ENCODE measurements around the gene ARHGAP18. TPM values are rescaled to one million over a fixed set of nuclear protein-coding genes. Genes with fewer than 3 reads are reported as not detected.
"Not testable (repeated sequence)": the region's sequence is repeated elsewhere in the genome, so short reads cannot be mapped to it uniquely, and the experiment has no call there.

Gene ARHGAP18
- total RNA-seq, 1 donor from 2014 or later: 27.6 TPM

DNA sequence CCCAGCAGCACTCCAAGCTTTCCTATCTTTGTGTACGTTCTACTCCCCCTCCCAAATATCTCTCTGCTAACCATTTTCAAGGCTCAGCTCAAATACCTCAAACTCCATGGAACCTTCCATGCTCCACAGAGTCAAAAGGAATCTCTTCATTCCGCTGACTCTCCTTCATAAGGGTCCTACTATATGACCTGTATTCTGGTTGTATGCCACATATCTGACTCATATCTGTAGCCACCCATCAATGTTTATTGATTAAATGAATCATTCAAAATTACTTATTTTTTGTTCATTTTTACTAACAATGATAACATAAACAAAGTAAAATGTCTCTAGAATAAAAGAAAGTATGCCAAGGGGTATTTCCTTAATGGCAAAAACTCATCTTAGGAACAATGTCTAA is 123.2 kb downstream of the ARHGAP18 start:
- DNase-seq (ENCODE audit: low read depth in 2 of 2): peak in 1 of 2 donors; percentile 14

- DNase-seq (ENCODE audit: low read depth in 2 of 2): no peak
Observed at GRCh38 chr6:129583866-129584265, 126.1 kb downstream of the ARHGAP18 start.

DNA sequence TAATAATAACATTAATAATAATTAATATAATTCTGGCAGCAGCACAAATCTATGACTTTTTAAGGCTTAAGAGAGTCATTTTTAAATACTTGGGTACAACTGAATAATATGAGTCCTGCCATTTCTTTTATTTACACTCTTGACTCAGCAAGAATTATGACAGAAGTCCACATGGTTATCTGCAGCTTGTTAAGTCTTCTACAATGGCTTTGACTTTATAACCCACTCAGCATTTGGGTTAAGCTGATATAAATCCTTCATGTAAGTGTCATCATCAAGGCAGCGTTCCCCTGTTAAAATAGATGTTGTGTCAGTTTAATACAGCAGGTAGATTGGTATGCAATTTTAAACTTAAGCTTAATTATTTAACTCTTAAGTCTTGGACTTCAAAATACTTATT is 131.7 kb downstream of the ARHGAP18 start:
- no peak for DNase-seq (ENCODE audit: low read depth in 2 of 2)

DNA sequence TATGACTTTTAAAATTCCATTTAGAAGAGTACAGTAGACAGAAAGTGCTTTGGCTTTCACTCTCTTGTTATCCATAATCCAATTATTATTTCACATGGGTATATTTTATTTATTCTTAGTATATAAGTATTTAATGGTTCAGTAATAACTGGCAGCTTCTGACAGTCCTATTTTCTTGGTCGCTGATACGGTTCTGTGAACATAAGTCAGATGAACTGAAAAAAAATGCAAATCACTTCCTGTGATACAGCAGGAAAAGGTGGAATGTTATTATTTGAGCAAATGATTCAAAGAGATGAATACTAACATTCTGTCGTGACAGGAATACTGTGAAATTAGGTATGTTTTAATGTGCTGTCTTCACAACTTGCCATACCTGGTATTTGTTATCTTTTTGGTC is 132.3 kb downstream of the ARHGAP18 start:
- DNase-seq (ENCODE audit: low read depth in 2 of 2): peak; percentile 57 to 63

DNA sequence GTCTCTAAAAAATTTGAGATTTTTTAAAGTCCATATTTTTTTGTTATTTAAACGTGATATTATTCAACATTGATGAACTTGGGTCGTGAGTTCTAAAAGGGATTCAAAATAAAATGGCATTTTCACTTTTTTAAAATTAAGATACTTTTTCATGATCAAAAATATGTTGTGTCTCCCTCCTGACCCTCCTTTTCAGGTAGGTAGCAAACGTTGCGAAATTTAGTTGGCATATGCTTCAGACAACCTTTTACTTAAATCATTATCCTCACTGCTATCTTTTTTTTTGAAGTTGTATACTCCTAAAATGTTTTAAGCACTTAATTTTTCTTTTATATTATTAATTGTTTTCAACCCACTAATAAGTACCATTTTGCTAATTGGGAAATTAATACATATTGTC is 133.5 kb downstream of the ARHGAP18 start:
- no peak for DNase-seq (ENCODE audit: low read depth in 2 of 2)

DNA sequence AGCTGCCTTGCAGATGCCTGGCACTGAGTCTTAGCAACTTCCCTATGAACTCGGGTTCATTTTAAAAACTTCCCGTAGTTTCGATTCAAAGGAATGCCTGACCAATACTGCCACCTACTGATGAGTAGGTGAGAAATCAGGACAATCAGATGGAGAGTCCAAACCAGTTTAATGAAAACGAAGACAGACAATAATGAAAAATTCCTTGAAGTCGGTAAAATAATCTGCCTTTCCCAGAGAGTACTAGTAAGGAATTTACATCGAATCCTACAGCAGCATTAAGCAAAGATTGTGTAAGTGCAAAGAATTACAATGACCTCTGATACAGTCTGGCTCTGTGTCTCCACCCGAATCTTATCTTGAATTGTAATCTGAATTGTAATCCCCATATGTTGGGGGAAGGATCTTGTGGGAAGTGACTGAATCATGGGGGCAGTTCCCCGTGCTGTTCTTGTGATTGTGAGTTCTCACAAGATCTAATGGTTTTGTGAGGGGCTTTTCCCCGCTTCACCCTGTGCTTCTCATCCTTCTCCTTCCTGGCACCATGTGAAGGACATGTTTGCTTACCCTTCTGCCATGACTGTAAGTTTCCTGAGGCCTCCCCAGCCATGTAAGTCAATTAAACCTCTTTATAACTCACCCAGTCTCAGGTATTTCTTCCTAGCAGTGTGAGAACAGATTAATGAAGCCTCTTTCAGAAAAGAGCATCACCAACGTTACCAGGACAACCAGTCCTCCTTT is 134.4 kb downstream of the ARHGAP18 start:
- DNase-seq (ENCODE audit: low read depth in 2 of 2): peak; percentile 64 to 76

DNA sequence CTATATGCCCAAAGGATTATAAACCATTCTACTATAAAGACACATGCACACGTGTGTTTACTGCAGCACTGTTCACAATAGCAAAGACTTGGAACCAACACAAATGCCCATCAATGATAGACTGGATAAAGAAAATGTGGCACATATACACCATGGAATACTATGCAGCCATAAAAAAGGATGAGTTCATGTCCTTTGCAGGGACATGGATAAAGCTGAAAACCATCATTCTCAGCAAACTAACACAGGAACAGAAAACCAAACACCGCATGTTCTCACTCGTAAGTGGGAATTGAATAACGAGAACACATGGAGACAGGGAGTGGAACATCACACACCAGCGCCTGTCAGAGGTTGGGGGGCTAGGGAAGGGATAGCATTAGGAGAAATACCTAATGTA is 135.4 kb downstream of the ARHGAP18 start:
- not testable (repeated sequence) for DNase-seq (ENCODE audit: low read depth in 2 of 2)

- not testable (repeated sequence) for DNase-seq (ENCODE audit: low read depth in 2 of 2)
Observed at GRCh38 chr6:129570929-129571328, 139.0 kb downstream of the ARHGAP18 start.

GRCh38 chr6:129568015-129568414 is 142.0 kb downstream of the ARHGAP18 start:
- no peak for DNase-seq (ENCODE audit: low read depth in 2 of 2)

GRCh38 chr6:129567374-129567773 is 142.6 kb downstream of the ARHGAP18 start:
- peak; percentile 44 to 51 for DNase-seq (ENCODE audit: low read depth in 2 of 2)

GRCh38 chr6:129565811-129566210 is 144.2 kb downstream of the ARHGAP18 start:
- no peak for DNase-seq (ENCODE audit: low read depth in 2 of 2)

- DNase-seq (ENCODE audit: low read depth in 2 of 2): no peak
Observed at GRCh38 chr6:129565366-129565765, 144.6 kb downstream of the ARHGAP18 start.

GRCh38 chr6:129558248-129558647 is 151.7 kb downstream of the ARHGAP18 start:
- DNase-seq (ENCODE audit: low read depth in 2 of 2): no peak

GRCh38 chr6:129555206-129555832 is 154.7 kb downstream of the ARHGAP18 start:
- no peak for DNase-seq (ENCODE audit: low read depth in 2 of 2)

DNA sequence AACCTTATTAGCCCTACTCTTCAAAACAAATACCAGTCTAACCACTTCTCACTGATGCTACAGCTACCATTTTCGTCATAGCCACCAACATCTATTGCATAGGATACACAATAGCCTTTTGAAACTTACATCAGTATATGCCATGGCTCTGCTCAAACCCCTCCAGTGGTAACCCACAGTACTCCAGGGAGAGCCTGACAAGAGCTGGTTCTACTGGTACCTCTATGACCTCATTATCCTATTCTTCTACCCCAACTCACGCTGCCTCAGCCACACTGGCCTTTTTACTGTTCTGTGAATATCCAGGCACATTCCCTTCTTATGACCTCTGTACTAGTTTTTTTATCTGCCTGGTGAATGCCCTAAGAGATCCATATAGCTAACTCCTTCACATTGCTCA is 157.6 kb downstream of the ARHGAP18 start:
- no peak for DNase-seq (ENCODE audit: low read depth in 2 of 2)

- DNase-seq (ENCODE audit: low read depth in 2 of 2): no peak
Observed at GRCh38 chr6:129551486-129551885, 158.5 kb downstream of the ARHGAP18 start.

DNA sequence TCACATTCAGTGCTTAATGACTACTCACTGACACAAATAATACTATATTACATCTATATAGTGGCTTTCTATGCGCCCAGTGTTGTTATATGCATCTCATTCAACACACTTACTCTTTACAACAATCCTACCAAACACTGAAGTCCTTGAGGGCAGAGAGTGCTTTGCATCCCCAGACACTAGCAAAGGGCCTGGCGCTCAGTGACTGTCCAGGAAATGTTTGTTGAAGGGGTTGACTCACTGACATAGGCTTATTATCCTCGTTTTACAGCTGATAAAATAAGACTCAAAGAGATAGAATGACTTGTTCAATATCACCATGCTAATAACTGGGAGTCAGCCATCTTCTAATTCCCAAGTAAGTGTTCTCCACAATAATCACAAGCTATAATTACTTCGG is 163.3 kb downstream of the ARHGAP18 start:
- DNase-seq (ENCODE audit: low read depth in 2 of 2): peak; percentile 5 to 50

DNA sequence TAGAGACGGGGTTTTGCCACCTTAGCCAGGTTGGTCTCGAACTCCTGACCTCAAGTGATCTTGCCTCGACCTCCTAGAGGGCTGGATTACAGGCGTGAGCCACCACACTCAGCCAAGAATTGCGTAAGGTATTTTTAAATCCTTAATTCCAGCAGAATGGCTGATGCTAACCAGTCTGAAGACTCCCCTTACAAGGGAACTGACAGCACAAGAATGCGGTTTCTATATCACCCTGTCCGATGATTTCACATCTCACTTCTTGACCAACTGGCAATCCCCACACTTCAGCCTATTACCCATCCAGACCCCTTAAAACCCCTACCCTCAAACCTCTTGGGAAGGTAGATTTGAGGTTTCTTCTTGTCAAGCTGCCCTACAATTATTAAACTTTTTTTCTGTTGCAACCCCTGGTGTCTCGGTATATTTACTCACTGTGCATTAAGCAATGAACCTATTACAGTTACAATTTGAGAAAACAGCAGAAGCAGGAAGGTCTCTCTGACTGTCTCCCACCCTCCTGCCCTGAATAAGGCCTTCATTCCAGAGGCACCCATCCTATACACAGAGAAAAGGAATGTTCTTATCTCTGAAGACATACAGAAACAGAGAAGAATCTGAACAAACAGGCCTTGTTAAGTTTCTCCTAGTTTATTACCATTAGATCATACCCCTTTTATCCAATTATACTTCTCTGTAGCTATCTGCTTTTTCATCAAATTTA is 164.9 kb downstream of the ARHGAP18 start:
- no peak for DNase-seq (ENCODE audit: low read depth in 2 of 2)

- peak; percentile 56 to 65 for DNase-seq (ENCODE audit: low read depth in 2 of 2)
Observed at GRCh38 chr6:129543981-129544380, 166.0 kb downstream of the ARHGAP18 start.

- DNase-seq (ENCODE audit: low read depth in 2 of 2): no peak
Observed at GRCh38 chr6:129542705-129543104, 167.3 kb downstream of the ARHGAP18 start.

- DNase-seq (ENCODE audit: low read depth in 2 of 2): no peak
Observed at GRCh38 chr6:129539032-129539431, 170.9 kb downstream of the ARHGAP18 start.

DNA sequence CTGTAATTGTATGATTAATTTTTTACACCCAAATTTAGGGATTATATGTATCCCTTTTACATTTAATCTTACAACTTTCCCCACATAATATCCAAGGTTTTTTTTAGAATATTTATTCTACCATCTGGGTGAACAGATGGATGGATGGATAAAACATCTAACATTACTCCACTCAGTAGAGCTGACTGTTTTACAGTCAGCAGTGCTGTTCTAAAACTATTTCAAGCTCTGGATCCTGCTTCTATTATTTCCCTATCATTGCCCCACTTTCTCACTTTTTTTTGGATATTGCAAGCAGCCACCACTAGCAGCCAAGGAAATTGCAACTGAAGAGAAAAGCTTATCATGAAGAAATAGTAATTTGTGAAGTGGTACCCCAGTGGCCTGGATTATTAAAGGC is 173.7 kb downstream of the ARHGAP18 start:
- DNase-seq (ENCODE audit: low read depth in 2 of 2): no peak

- DNase-seq (ENCODE audit: low read depth in 2 of 2): no peak
Observed at GRCh38 chr6:129534926-129535325, 175.1 kb downstream of the ARHGAP18 start.
